Stimulated activated CD4-positive, alpha-beta T cell treated with anti-CD3 and anti-CD28 coated beads, Interleukin-1b, Interleukin-23, amount 100 ng/mL, for 1 hour (primary cell): ENCODE results near the gene MYCBP.
"Not testable (repeated sequence)": the region's sequence is repeated elsewhere in the genome, so short reads cannot be mapped to it uniquely, and the experiment has no call there.

Experiments used
- DNase-seq, 2 donors: peaks; one replicate each; pipeline ENCODE4 v3.0.0-alpha.2; 2020; ENCODE audit warnings: low read depth in 2 of 2

Gene MYCBP

DNA sequence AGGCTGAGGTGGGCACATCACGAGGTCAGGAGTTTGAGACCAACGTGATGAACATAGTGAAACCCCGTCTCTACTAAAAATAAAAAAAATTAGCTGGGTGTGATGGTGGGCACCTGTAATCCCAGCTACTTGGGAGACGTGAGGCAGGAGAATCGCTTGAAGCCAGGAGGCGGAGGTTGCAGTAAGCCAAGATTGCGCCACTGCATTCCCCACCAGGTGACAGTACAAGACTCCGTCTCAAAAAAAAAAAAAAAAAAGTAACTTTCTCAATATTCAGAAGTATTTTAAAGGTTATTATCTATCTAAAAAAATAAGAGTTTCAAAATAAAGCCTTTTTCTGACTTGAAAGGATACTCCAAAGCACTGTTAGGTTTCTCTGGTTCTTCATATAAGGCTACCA, 5.9 kb downstream of the MYCBP start:
- DNase-seq = no peak

DNA sequence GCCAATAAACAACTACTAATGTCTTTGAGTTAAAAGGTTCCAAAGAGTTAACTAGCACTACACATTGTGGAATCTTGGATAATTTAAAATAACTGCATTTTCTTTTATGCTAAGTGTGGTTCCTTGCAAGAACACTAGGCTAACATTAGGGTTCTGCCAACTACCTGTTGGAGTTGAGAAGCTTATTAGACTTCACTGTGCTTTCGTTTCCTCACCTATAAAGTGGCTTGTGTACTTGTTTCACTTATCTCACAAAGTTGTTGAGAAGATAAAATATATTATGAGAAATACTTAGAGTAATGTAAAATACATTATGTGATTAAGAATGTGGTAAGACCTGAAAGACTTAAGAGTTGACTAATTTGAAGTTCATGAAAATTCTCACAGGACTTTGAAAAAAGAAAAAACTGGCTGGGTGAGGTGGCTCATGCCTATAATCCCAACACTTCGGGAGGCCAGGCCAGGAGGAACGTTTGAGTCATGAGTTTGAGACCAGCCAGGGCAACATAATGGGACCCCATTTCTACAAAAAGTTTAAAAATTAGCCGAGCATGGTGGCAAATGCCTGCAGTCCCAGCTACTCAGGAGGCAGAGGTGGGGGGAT, 7.9 kb downstream of the MYCBP start:
- no peak for DNase-seq

DNA sequence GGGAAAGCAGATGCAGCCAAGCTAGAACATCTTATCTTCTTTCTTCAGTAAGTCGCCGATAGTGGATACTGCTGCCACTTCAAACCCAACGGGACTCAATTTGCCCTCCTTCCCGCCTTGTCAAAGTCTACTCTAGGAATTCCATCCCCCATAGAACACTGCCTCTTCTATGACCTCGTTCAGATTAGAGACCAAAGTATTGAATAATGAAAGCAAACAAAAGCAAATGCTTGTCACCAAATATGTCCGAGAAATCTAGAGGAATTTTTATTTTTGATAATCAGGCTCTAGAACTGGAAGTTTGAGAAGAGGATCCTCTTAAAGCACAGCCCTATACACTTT, 12.7 kb downstream of the MYCBP start:
- no peak for DNase-seq

DNA sequence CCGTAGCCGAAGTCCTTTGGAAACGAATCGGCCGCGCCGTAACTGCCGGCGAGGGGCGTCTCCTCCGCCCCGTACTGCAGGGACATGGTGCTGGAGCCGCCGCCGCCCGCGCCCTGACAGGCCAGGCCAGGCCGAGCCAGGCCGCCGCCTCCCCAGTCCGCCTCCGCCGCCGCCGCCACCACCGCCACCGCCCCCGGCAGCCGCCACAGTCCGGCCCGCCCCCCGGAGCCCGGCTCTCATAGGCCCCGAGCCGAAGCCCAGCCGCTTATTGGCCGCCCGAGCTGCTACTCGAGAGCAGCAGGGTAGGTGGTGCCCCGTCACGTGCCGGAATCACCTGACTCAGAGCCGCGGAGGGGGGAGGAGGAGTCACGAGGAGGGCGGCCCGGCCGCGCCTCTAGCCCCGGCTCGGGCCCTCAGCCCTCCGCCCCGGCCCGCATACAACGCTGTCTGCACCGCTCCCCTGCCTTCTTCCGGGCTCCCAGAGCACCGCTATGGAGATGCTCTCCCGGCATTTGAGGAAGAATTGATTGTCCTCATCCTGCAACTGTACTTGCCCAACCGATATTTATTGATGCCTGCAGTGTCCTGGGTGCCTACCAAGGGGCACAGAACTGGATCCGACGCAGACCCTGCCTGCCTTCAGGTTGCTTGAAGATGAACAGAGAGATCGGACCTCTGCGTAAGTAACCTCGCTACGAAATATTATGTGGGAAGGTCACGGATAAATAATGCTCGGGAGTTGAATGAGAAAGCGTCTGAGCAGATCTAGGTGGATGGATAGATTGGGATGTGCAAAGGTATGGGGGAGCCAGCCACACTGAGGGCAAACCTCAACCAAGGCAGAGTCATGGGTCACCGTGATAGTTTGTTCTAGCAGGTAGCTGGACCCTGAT, 13.3 kb downstream of the MYCBP start, which contains the start of gene RRAGC:
Gene RRAGC, minus strand, starts transcription at position 212 of the 893 bp plus-strand sequence. Its CDS starts 126 bp downstream, at position 86.
- DNase-seq = peak; percentile 94 to 95

DNA sequence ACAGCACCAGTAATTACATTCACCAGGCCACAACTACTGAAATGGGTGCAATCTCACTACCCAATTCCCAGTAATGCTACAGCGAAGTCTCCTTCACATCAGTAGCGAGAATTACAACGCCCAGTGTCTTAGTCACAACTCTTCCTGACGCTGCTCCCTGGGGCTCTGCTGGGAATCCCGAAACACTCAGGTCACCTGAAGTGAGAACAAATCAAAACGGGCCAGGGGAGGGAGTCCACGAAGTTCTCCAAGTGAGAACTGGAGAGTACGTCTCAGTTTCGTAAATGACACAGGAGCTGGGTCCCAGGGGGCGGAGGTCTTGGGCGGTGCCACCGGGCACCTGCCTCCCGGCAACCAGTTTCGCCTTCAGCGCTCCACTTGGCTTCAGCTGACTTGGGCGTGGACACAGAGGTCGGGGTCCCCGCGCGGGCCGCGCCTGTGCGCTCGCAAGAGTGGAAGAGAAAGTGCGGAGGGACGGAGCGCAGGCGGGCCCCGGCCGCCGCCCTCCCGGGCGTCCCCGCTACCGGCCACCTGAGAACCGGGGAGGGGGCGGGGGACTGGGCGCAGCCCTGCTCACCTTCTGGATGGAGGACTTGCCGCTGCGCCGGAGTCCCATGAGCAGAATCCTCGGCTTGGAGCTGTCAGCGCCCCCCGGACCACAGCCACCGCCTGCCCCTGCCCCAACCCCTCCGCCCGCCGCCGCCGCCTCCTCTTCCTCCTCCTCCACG, 14.2 kb downstream of the MYCBP start:
- DNase-seq = peak; percentile 3 to 15

DNA sequence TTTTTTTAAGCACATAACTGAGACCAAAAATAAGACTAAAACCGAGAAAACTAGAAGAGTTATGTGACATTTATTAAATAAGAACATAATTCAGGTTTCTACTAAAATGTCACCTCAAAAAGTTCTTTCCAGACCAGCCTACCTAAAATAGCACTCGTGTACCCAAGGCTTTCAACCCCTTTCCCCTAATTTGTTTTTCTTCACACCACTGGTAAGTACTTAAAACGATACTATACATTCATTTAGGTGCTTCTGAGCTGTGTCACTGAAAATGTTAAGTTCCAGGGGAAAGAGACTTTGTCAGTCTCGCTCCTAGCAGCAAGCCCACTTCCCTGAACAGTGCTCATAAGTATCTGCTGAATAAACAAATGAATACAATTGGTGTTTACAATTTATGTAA, 20.4 kb downstream of the MYCBP start:
- DNase-seq = no peak

DNA sequence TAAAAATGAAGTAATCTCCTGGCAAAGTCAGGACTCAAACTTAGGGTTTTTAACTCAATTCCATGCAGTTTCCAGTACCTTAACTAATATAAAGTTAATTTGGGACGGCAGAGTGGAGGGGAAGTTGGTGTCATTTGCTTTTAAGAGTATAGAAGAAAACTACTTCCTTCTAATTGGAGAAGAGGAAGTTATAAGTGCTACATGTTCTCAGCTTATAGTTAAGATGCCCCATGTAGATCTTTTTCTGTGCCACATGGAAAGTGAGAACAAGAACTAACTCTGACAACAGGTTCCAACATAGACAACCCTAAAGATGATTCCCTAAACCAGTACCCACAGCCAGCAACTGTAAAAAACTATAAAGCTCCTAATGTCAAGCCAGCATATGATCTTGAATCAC, 25.1 kb downstream of the MYCBP start:
- no peak for DNase-seq

DNA sequence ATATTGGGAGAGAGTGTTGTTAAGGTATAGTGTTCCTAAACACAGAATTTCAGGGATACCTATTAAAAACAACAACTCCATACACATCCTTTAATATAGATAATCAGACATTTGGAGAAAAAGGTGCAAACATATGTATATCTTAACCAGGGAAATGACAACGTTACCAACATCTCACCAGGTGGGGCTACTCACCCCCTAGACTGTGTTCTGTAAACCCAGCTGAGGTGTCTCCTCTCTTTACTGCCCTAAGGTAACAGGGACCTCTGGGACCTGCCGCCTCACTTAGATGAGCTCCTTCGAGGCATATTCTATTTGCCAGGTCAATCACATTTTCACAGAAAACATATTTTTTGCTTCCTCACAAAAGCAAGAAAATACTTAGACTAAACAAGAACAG, 26.9 kb downstream of the MYCBP start:
- no peak for DNase-seq

DNA sequence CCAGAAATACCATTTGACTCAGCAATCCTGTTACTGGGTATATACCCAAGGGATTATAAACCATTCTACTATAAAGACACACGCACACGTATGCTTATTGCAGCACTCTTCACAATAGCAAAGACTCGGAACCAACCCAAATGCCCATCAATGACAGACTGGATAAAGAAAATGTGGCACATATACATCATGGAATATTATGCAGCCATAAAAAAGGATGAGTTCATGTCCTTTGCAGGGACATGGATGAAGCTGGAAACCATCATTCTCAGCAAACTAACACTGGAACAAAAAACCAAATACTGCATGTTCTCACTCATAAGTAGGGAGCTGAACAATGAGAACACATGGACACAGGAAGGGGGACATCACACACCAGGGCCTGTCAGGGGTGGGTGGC, 28.1 kb downstream of the MYCBP start:
- DNase-seq = not testable (repeated sequence)

DNA sequence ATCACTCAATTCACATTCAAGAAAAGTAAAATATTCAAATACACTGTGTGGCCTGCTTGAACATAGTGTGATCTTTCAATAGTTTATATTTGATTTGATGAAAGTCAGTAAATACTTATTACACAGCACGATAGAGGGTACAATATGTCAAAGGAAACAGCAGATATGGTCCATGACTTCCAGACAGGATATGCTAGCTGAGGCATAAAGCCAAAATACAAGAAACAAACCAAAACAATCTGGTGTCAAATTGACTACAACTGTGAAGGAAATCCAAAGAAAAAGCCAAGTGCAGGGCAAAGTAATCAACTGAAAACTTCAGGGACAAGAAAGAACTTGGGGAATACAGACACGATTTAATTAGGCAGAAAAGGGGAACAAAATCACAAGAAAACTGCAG, 32.9 kb downstream of the MYCBP start:
- no peak for DNase-seq

DNA sequence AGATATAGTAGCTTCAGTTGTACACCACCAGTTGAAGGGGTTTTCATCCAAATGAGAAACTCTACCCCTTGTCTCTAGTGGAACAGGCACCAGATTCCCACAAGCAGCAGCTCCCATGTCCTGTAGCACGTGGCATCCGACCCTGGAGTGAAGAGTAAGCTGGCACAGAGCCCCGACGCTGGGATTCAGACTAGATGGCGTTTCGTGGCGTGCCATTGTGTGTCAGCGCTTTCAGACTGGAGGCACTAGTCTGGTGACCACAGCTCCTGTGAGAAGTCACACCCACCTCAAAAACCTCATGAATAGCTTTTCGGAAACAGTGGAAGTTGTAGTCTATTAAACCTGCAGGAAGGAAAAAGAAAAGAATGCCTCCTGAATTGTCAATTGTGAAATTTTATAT, 33.8 kb downstream of the MYCBP start:
- DNase-seq = no peak

DNA sequence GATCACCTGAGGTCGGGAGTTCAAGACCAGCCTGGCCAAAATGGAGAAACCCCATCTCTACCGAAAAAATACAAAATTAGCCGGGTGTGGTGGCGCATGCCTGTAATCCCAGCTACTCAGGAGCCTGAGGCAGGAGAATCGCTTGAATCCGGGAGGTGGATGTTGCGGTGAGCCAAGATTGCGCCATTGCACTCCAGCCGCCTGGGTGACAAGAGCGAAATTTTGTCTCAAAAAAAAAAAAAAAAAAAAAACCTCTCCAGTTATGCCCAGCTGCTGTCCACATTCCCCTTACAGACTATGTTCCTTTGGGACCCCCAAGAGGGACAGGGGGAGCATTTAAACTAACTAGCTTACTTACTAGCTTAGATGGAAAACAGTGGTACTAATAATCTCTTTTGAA, 36.8 kb downstream of the MYCBP start:
- not testable (repeated sequence) for DNase-seq

DNA sequence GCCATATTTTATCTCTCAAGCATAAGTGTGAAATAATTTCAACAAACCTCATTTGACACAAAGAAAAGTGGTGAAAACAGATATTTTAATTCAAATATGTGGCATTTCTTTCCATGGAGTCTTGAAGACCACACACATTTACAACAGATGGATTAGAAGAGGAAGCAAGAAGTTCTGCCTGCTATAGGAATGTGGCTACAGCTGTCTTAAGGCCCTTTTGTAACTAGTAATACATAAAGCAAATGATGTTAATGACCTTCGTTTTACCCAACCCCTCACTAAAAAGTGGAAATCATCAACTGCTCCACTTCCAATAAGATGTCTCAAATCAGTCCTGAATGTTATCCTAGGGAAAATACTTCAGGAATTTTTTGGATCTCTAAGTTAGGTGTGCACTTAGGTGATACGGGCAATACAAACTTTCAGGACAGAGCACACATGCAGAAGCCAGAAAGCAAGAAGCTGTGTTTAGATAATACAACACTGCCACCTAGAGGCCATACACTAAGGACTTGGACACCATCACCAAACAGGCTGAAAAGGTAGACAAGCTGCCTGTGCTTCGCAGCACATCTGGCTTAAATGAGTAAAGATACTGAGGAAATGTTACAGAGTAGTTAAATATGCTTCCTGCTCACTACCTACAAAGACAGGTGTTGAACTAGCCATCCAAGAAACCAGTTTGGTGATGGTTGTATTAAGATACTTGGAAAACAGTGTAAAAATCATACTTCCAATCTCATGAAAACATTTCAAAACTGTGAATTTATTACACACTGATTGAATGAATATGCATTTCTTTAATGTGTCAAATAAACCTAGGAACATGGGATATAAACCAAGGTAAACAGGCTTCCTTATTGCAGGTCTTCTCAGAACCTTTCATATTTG, 38.0 kb downstream of the MYCBP start:
- DNase-seq = peak in 1 of 2 donors; percentile 20

DNA sequence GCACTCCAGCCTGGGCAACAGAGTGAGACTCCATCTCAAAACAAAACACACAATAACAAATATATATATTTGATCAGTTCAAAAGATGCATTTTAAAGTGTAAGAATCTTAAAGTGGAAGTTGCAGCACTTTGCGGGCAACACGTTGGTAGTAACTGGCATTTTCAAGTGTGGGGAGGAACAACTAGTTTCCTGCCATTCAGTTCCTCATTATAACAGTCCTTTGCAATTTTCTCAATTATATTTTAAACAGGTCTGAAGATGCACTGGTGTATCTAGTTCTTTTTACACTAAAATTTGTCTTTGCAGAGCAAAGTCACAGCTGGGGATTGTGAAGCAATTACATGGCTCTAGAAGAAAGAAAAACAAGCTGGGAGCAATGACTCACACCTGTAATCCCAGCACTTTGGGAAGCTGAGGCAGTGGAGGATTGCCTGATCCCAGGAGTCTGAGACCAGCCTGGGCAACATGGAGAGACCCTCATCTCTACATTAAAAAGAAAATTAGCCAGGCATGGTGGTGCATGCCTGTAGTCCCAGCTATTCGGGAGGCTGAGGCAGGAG, 38.8 kb downstream of the MYCBP start:
- DNase-seq = no peak

DNA sequence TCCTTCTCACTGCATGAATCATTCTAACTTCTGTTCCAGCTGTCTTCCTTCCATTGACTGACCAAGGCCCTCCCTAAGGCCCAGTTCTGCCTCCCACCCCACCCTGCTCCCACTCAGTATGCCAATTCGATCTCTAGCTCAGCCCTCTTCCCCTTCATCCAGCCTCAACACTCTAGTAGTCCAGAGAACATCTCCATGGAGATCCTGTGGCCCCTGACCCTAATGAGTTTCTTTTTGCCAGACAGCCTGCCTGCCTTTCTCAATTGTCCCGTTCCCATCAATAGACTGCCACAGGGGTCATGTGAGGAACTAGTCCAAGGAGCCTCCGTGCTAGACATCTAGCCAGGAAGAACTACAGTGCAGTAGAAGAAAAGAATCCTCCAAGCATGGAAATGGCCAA, 40.0 kb downstream of the MYCBP start:
- no peak for DNase-seq

DNA sequence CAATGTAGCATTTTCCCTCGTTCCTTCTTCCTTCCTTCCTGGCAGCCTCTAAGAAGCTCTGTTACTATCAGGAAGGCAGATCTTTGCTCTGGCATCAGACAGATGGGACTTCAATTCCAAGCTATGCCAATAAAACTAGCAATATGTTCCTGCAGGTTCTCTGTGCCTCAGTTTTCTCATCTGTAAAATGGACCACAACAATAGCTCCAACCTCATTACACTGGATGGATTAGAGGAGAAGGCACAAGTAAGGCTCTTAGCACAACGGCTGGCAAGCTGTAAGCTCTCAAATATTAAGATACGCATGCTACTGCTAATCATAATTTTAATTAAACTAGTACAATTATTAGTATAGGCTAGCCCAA, 40.8 kb downstream of the MYCBP start:
- no peak for DNase-seq

DNA sequence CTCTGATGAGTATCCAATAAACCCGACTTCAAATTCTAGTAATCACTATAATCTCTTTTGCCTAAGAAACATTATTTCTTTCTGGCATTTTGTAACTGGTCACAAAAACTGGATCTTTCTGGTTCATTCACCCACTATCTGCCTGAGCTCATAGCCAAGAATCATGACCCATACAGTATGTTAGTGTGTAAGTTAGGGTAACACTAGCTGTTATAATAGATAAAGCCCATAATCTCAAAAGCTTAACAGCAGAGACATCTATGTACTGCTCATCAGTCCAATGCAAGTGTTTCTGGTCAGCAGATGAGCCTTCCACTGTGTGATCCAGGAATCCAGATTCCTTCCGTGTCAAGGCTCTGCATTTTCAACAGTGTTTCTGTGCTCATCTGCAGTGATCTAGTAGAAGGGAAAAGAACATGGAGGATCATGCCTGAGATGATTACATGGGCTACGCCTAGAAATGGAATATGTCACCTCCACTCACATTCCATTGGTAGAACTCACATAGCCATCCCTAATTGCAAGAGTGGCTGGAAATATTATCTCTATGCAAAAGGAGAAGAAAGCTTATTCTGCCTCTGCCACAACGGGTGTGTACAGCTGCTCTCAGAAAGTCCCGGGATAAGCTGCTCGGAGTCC, 41.3 kb downstream of the MYCBP start:
- no peak for DNase-seq

DNA sequence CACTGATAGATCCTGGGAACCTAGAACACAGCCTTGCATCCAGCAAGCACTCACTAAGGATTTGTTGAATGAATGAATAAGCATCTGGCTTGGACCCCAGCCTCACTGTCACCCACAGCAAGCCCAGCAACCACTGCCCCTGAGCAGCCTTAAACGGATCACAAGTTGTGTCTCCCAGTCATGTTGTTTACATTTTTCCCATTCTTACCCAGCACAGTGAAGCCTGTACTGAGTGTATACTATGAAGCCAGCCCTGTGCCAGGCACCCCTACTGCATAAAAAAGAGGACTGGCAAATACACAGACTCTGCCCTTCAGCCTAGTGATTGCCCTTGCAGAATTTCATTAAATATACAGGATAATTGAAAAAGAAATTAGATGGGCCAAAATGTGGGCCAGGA, 43.8 kb downstream of the MYCBP start:
- no peak for DNase-seq

DNA sequence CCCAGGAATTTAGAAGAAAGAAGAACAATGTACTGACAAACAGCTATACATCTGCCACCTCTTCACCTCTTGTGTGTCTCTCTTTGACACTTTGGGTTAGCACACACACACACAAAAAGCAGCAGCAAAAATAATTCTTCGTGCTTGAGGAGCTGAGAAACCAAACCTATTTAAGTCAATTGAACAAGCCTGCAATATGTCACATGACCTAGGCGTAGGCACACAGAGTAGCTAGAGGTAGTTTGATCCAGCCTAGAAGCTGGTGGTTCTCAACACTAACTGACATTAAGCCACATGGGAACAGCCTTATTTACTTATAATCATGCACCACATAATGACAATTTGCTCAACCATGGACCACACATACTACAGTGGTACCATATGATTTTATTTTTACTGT, 45.8 kb downstream of the MYCBP start:
- no peak for DNase-seq

DNA sequence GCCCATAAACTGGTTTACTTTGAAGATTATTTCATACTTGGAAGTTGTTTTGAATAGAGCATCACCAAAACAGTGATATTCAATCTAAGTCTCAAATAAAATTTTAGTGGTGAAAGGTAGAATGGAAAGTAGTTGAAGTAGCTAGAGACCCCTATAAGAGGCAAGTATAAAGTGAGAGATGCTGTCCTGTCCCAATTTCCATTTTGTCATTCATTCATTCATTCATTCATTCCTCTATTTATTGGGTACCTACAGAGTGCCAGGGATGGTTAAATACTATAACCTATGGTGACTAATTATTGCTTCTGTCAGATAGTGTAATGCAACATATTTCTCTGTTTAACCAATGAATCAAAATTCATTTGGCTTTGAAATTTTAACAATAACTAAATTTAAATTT, 46.3 kb downstream of the MYCBP start:
- DNase-seq = no peak

DNA sequence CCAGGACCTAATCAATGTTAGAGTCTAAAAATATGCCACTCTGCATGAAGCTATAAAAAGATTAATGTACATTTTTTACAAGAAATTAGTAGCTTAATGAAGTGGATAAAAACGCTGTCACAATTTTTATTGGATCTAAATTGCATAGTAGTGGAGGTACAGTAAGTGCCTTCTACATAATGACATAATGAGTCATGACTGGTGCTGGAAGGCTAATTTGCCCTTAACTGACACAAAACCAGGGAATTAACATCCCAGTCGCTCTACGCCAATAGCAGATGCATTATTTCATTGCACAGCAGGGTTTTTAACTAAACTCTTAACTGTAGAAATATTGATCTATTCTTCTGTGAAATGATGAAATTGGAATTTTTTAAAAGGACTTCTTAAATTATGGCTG, 46.9 kb downstream of the MYCBP start:
- DNase-seq = no peak
